Measurements from ENCODE around the gene DNAJC18.

DNA sequence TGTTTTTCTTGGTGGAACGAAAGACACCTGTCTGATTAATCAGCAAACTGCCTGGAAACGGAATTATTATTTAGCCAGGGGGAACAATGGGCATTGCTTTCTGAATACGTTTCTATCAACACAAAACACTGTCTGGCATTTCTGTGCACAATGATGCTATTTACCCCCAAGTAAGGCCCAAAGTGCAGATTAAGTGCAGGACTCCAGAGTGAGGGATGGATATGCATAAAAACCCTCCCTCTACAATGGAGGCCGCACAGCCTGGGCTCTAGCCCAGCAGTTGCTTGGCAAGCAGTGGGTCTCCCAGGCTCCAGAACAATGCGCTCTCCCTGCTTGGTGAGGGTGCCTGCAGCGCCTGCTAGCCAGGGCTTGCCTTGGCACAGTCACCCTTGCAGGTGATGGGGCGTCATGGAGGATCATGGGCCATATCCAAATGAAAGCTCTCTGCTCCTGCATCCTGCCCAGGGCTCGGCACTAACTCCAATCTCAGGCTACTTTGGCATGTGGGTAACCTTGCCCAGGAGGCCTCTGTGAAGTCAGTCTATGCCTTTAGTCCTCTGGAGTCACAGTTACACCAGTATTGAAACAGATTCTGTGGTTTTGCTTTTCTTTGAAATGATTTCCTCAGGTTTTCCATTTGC, 24.0 kb downstream of the DNAJC18 start:
- TF ChIP-seq, protein P1, sequence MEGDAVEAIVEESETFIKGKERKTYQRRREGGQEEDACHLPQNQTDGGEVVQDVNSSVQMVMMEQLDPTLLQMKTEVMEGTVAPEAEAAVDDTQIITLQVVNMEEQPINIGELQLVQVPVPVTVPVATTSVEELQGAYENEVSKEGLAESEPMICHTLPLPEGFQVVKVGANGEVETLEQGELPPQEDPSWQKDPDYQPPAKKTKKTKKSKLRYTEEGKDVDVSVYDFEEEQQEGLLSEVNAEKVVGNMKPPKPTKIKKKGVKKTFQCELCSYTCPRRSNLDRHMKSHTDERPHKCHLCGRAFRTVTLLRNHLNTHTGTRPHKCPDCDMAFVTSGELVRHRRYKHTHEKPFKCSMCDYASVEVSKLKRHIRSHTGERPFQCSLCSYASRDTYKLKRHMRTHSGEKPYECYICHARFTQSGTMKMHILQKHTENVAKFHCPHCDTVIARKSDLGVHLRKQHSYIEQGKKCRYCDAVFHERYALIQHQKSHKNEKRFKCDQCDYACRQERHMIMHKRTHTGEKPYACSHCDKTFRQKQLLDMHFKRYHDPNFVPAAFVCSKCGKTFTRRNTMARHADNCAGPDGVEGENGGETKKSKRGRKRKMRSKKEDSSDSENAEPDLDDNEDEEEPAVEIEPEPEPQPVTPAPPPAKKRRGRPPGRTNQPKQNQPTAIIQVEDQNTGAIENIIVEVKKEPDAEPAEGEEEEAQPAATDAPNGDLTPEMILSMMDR (IDR thresholded peaks at IDR 0.05) = no peak
- no peak for TF ChIP-seq POLR2A (IDR thresholded peaks at IDR 0.05)
